Glutamatergic neuron (in vitro differentiated cells): ENCODE results near the gene KLF4. TPM values are rescaled to one million over a fixed set of nuclear protein-coding genes. Genes with fewer than 3 reads are reported as not detected.
"Not testable (repeated sequence)": the region's sequence is repeated elsewhere in the genome, so short reads cannot be mapped to it uniquely, and the experiment has no call there.

ENCODE experiments used
- DNase-seq: peaks from one replicate; pipeline ENCODE4 v3.0.0; 2022
- H3K27ac Mint-ChIP-seq: one replicate; pipeline ENCODE4 v1.8.0; 2020; ENCODE audit warnings: mild to moderate bottlenecking, mixed read lengths, inconsistent platforms; ENCODE audit not compliant: unreplicated experiment
- H3K27me3 Mint-ChIP-seq: one replicate; pipeline ENCODE4 v1.8.0; 2020; ENCODE audit warnings: mild to moderate bottlenecking, moderate library complexity, mixed read lengths, inconsistent platforms; ENCODE audit not compliant: unreplicated experiment
- H3K36me3 Mint-ChIP-seq: one replicate; pipeline ENCODE4 v1.8.0; 2020; ENCODE audit warnings: mild to moderate bottlenecking, mixed read lengths, inconsistent platforms; ENCODE audit not compliant: unreplicated experiment
- H3K4me1 Mint-ChIP-seq: one replicate; pipeline ENCODE4 v1.8.0; 2020; ENCODE audit warnings: mild to moderate bottlenecking, low read depth, mixed read lengths, inconsistent platforms; ENCODE audit not compliant: unreplicated experiment
- H3K4me3 Mint-ChIP-seq: one replicate; pipeline ENCODE4 v1.8.0; 2020; ENCODE audit warnings: mild to moderate bottlenecking, mixed read lengths, inconsistent platforms; ENCODE audit not compliant: unreplicated experiment
- H3K9me3 Mint-ChIP-seq: one replicate; pipeline ENCODE4 v1.8.0; 2020; ENCODE audit warnings: mild to moderate bottlenecking, moderate library complexity, mixed read lengths, inconsistent platforms; ENCODE audit not compliant: unreplicated experiment
- CTCF ChIP-seq: fragments of 200-600 bp; sonication (generic); IDR thresholded peaks from one replicate; pipeline ENCODE4 v1.5.0; 2021; ENCODE audit not compliant: partially characterized antibody, unreplicated experiment
- total RNA-seq: library from RNA; stranded (reverse); fragmentation: NEBNext Ultra II Directional; extraction: Animal tissue kit (Norgen Biotek cat#: 25700); gene quantifications from one replicate; pipeline ENCODE4 v1.2.1, GENCODE V29; 2021; ENCODE audit not compliant: unreplicated experiment

Gene KLF4
- total RNA-seq, 1 donor from 2014 or later, result 72.1 TPM

DNA sequence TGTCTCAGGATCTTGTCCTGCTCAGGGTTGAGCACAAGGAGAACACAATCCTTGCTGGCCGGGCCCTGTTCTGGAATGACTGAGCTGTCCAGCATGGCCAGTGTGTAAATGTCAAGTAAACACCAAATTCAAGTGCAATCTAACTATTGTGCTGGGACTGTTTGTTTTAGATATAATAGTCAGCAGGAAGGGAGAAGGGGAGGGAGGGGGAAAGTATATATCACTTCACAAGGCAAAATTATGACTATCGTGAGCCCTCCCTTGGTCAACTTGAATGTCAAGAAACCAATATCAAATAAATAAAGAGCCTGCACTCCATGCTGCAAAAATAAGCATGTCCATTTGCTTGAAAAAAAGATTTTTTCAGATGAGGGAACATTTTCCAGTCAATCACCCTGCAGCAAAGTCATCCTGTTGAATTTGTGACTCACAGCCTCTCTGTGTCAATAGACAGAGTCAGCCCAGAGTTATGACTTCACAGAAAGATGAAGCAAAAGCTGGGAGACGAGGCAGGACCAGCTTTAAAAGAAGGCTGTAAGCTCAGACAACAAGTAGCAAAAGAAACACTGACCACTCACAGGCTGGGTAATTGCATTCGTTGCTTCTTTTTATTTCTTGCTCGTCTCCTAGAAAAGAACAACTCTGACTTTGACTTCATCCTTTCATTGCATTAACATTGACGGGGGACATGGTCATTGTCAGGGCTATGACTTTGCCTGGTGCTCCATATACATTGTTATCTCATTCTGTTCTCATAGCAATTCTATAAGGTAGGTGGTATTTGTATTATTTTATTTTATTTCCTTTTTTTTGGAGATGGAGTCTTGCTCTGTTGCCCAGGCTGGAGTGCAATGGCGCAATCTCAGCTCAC is 15.3 kb upstream of the KLF4 start:
- Mint-ChIP-seq H3K4me3 (no peak overlapping the region), H3K4me1 (no peaks in the 10 kb centered on the region), H3K27ac (no peak overlapping the region), H3K27me3 (no peaks in the 10 kb centered on the region), H3K9me3 (no peaks in the 10 kb centered on the region), H3K36me3 (peaks cover 3% of the 10 kb centered on the region)
- DNase-seq, result no peak
- no peak for TF ChIP-seq CTCF

DNA sequence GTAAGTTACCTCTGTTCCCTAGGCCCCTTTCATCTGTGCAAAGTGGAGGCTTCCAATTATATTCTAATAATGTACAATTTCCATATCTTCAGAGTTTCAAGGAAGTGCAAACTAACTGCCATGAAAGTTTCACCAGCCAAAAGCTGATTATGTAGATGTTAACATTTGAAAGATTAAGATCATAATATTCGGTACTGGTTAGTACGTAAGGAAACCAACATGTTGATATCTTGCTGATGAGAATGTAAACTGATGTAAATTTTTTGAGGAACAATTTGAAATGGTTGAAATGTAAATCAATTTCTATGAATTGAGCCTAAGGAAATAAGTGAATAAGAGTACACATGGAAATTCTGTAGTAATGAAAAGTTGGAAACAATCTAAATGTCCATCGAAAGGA is 12.9 kb upstream of the KLF4 start:
- Mint-ChIP-seq H3K4me3 (no peak overlapping the region), H3K36me3 (no peaks in the 10 kb centered on the region), H3K9me3 (no peaks in the 10 kb centered on the region), H3K4me1 (no peaks in the 10 kb centered on the region), H3K27ac (no peak overlapping the region), H3K27me3 (peaks cover 1% of the 10 kb centered on the region)
- DNase-seq, result no peak
- TF ChIP-seq CTCF, result no peak

GRCh38 chr9:107500421-107501200 is 11.0 kb upstream of the KLF4 start:
- not testable (repeated sequence) for H3K27ac Mint-ChIP-seq, DNase-seq, H3K4me1 Mint-ChIP-seq, H3K4me3 Mint-ChIP-seq, H3K27me3 Mint-ChIP-seq, H3K9me3 Mint-ChIP-seq, H3K36me3 Mint-ChIP-seq

GRCh38 chr9:107496976-107497375 is 7.4 kb upstream of the KLF4 start:
- Mint-ChIP-seq H3K4me3 (no peak overlapping the region), H3K9me3 (no peaks in the 10 kb centered on the region), H3K27ac (no peak overlapping the region), H3K4me1 (no peaks in the 10 kb centered on the region), H3K27me3 (peaks cover 2% of the 10 kb centered on the region), H3K36me3 (no peaks in the 10 kb centered on the region)
- no peak for TF ChIP-seq CTCF
- no peak for DNase-seq

DNA sequence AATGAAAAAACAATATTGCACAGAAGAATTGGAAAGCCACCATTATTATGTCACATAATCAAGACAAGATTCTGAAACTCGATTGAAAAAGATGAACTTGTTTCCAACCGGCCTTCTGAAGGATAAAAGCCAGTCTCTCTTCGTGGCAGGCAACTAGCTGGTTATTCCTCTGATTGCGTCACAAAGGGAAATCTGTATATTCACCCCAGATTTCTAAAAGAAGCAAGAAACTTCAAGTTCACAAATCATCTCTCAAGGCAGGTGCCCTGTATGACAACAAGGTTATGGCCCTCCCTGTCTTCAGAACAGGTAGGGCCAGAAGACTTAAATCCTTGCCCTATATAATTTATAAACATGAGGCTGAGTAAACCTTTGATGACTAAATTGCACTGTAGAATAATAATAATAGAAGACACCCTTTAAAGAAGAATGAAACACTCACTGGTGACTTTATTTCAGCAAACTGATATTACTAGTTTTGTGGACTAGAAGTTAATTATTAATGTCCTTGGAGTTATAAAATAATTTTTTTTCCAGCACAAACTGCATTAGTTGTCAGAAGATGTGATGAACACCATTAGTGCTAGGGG is 2.9 kb upstream of the KLF4 start:
- Mint-ChIP-seq H3K4me1 (peaks cover 5% of the 10 kb centered on the region), H3K36me3 (no peaks in the 10 kb centered on the region), H3K9me3 (peaks cover 5% of the 10 kb centered on the region), H3K27me3 (peaks cover 18% of the 10 kb centered on the region), H3K27ac (no peak overlapping the region), H3K4me3 (no peak overlapping the region)
- no peak for DNase-seq
- no peak for TF ChIP-seq CTCF
